HG03039 (cell line): ENCODE measurements around the gene CTDSPL.

Experiments used
- ATAC-seq: cut with Tn5 transposase; IDR thresholded peaks from one replicate; pipeline ENCODE4 v1.9.1; 2021; ENCODE audit warnings: mild to moderate bottlenecking, moderate library complexity; ENCODE audit not compliant: unreplicated experiment

Gene CTDSPL

GRCh38 chr3:37910671-37911400 lies 49.2 kb downstream of the CTDSPL start:
- ATAC-seq = no peak

- no peak for ATAC-seq
Observed at GRCh38 chr3:37912052-37912733, 50.5 kb downstream of the CTDSPL start.

GRCh38 chr3:37913522-37913921 lies 51.8 kb downstream of the CTDSPL start:
- no peak for ATAC-seq

GRCh38 chr3:37916685-37917084 lies 55.0 kb downstream of the CTDSPL start:
- no peak for ATAC-seq

GRCh38 chr3:37918627-37919026 lies 56.9 kb downstream of the CTDSPL start:
- no peak for ATAC-seq

- ATAC-seq = no peak
Observed at GRCh38 chr3:37920156-37920699, 58.5 kb downstream of the CTDSPL start.

- ATAC-seq = no peak
Observed at GRCh38 chr3:37921025-37921424, 59.3 kb downstream of the CTDSPL start.

GRCh38 chr3:37922721-37923568 lies 61.3 kb downstream of the CTDSPL start:
- ATAC-seq = no peak

- ATAC-seq = no peak
Observed at GRCh38 chr3:37923569-37924040, 61.9 kb downstream of the CTDSPL start.

GRCh38 chr3:37924453-37924852 lies 62.8 kb downstream of the CTDSPL start:
- no peak for ATAC-seq

- ATAC-seq = no peak
Observed at GRCh38 chr3:37925157-37925556, 63.5 kb downstream of the CTDSPL start.

- ATAC-seq = no peak
Observed at GRCh38 chr3:37926611-37927010, 64.9 kb downstream of the CTDSPL start.

GRCh38 chr3:37930495-37930894 lies 68.8 kb downstream of the CTDSPL start:
- no peak for ATAC-seq

- ATAC-seq = no peak
Observed at GRCh38 chr3:37932505-37932904, 70.8 kb downstream of the CTDSPL start.

GRCh38 chr3:37934631-37935289 lies 73.1 kb downstream of the CTDSPL start:
- no peak for ATAC-seq

- no peak for ATAC-seq
Observed at GRCh38 chr3:37935290-37935668, 73.6 kb downstream of the CTDSPL start.

- ATAC-seq = no peak
Observed at GRCh38 chr3:37935756-37936666, 74.3 kb downstream of the CTDSPL start.

- no peak for ATAC-seq
Observed at GRCh38 chr3:37937156-37937555, 75.5 kb downstream of the CTDSPL start.

- no peak for ATAC-seq
Observed at GRCh38 chr3:37938011-37938410, 76.3 kb downstream of the CTDSPL start.
